ENCODE data around the gene FRS2.

Gene FRS2

GRCh38 chr12:69431591-69432222 lies 38.5 kb upstream of the FRS2 start:
- peak overlapping the region; percentile 56 for H2AFZ ChIP-seq (ENCODE audit: low read length)
- H3K9me3 ChIP-seq (replicated peaks; ENCODE audit: insufficient read depth, low read length) = no peaks in the 10 kb centered on the region
- TF ChIP-seq EZH2 (optimal IDR thresholded peaks at IDR 0.05; ENCODE audit: low read depth, low read length) (no peak), CTCF (IDR thresholded peaks at IDR 0.05; ENCODE audit: low read length) (no peak), EZH2phosphoT487 (IDR thresholded peaks at IDR 0.05; ENCODE audit: low read length) (no peak)
- H3K79me2 ChIP-seq (ENCODE audit: low read length) = no peaks in the 10 kb centered on the region
- no peaks in the 10 kb centered on the region for H3K36me3 ChIP-seq (replicated peaks; ENCODE audit: insufficient read depth, low read length)
- peak overlapping the region; percentile 24; the same call in 1 of the 2 replicates for H3K4me3 ChIP-seq (ENCODE audit: low read length)
- H4K20me1 ChIP-seq (ENCODE audit: insufficient read depth, low read length) = no peaks in the 10 kb centered on the region
- H3K4me1 ChIP-seq (ENCODE audit: low read length) = peaks cover 18% of the 10 kb centered on the region
- H3K9me2 ChIP-seq (replicated peaks; ENCODE audit: insufficient read depth, low read length) = no peaks in the 10 kb centered on the region
- no peaks in the 10 kb centered on the region for H3K27me3 ChIP-seq (replicated peaks; ENCODE audit: insufficient read depth, low read length)
- H3K27ac ChIP-seq (ENCODE audit: low read length) = peak overlapping the region; percentile 54; the same call in 1 of the 2 replicates
- peak overlapping the region; percentile 51 for H3K4me2 ChIP-seq (ENCODE audit: low read depth, low read length)
- H3F3A ChIP-seq (ENCODE audit: insufficient read depth, low read length) = 0 out of 2 replicates have a peak, but pooled peaks cover 3% of the 10 kb centered on the region
- H3K9ac ChIP-seq (ENCODE audit: low read length) = peak overlapping the region; percentile 26; the same call in 1 of the 2 replicates
- DNase-seq = no peak

GRCh38 chr12:69433653-69434052 lies 36.5 kb upstream of the FRS2 start:
- no peaks in the 10 kb centered on the region for H3K79me2 ChIP-seq (ENCODE audit: low read length)
- no peaks in the 10 kb centered on the region for H3K9me3 ChIP-seq (replicated peaks; ENCODE audit: insufficient read depth, low read length)
- H3K27me3 ChIP-seq (replicated peaks; ENCODE audit: insufficient read depth, low read length) = no peaks in the 10 kb centered on the region
- H3K4me3 ChIP-seq (ENCODE audit: low read length) = no peak overlapping the region
- H2AFZ ChIP-seq (ENCODE audit: low read length) = no peak overlapping the region
- H3K9ac ChIP-seq (ENCODE audit: low read length) = no peak overlapping the region
- peaks cover 18% of the 10 kb centered on the region for H3K4me1 ChIP-seq (ENCODE audit: low read length)
- H4K20me1 ChIP-seq (ENCODE audit: insufficient read depth, low read length) = no peaks in the 10 kb centered on the region
- H3F3A ChIP-seq (ENCODE audit: insufficient read depth, low read length) = 0 out of 2 replicates have a peak, but pooled peaks cover 3% of the 10 kb centered on the region
- no peak overlapping the region for H3K4me2 ChIP-seq (ENCODE audit: low read depth, low read length)
- H3K36me3 ChIP-seq (replicated peaks; ENCODE audit: insufficient read depth, low read length) = no peaks in the 10 kb centered on the region
- TF ChIP-seq CTCF (IDR thresholded peaks at IDR 0.05; ENCODE audit: low read length) (no peak), EZH2phosphoT487 (IDR thresholded peaks at IDR 0.05; ENCODE audit: low read length) (no peak), EZH2 (optimal IDR thresholded peaks at IDR 0.05; ENCODE audit: low read depth, low read length) (no peak)
- no peak overlapping the region for H3K27ac ChIP-seq (ENCODE audit: low read length)
- no peaks in the 10 kb centered on the region for H3K9me2 ChIP-seq (replicated peaks; ENCODE audit: insufficient read depth, low read length)
- no peak for DNase-seq

- Histone ChIP-seq H3K9me3 (replicated peaks; ENCODE audit: insufficient read depth, low read length) (no peaks in the 10 kb centered on the region), H2AFZ (ENCODE audit: low read length) (no peak overlapping the region), H4K20me1 (ENCODE audit: insufficient read depth, low read length) (no peaks in the 10 kb centered on the region), H3F3A (ENCODE audit: insufficient read depth, low read length) (0 out of 2 replicates have a peak, but pooled peaks cover 3% of the 10 kb centered on the region), H3K9me2 (replicated peaks; ENCODE audit: insufficient read depth, low read length) (no peaks in the 10 kb centered on the region), H3K27me3 (replicated peaks; ENCODE audit: insufficient read depth, low read length) (no peaks in the 10 kb centered on the region), H3K4me3 (ENCODE audit: low read length) (no peak overlapping the region), H3K27ac (ENCODE audit: low read length) (no peak overlapping the region), H3K9ac (ENCODE audit: low read length) (no peak overlapping the region), H3K4me1 (ENCODE audit: low read length) (peaks cover 11% of the 10 kb centered on the region), H3K4me2 (ENCODE audit: low read depth, low read length) (no peak overlapping the region), H3K79me2 (ENCODE audit: low read length) (no peaks in the 10 kb centered on the region), H3K36me3 (replicated peaks; ENCODE audit: insufficient read depth, low read length) (no peaks in the 10 kb centered on the region)
- no peak for DNase-seq
- TF ChIP-seq EZH2phosphoT487 (IDR thresholded peaks at IDR 0.05; ENCODE audit: low read length) = no peak
- TF ChIP-seq CTCF (IDR thresholded peaks at IDR 0.05; ENCODE audit: low read length) = no peak
- no peak for TF ChIP-seq EZH2 (optimal IDR thresholded peaks at IDR 0.05; ENCODE audit: low read depth, low read length)
These were observed 34.5 kb upstream of the FRS2 start for GRCh38 chr12:69435644-69436043.

All from MM.1S (cell line).